Kidney (tissue), 14 donors: ENCODE measurements around the gene GAS6. TPM values are rescaled to one million over a fixed set of nuclear protein-coding genes. Genes with fewer than 3 reads are reported as not detected.
A peak's percentile ranks its signal among the peaks of the same experiment; 100 is the strongest.

ENCODE experiments used
- DNase-seq, 5 donors: peaks; one replicate each; pipeline ENCODE4 v3.0.0-alpha.2; 2013 to 2020
- FAIRE-seq: peaks from 2 replicates; lab custom pipeline; 2012; peaks lifted over from hg19 to GRCh38; lab: Jason Lieb, UNC
- H3K27ac ChIP-seq, 2 donors: one replicate each; pipeline ENCODE4 v1.7.0; 2013; ENCODE audit warnings: low read depth in 2 of 2, low read length in 2 of 2, inconsistent platforms in 1 of 2
- H3K27me3 ChIP-seq: one replicate; pipeline ENCODE4 v1.7.1; 2013; ENCODE audit warnings: low read length, inconsistent platforms; ENCODE audit not compliant: control insufficient read depth, insufficient read depth
- H3K36me3 ChIP-seq, 3 donors: one replicate each; pipeline versions ENCODE4 v1.7.0 to v1.7.1; 2013; ENCODE audit warnings: low read length in 3 of 3, control low read depth in 1 of 3, inconsistent platforms in 1 of 3; ENCODE audit not compliant: insufficient read depth in 3 of 3, control insufficient read depth in 2 of 3
- H3K4me1 ChIP-seq, 3 donors: one replicate each; pipeline versions ENCODE4 v1.7.0 to v1.7.1; 2013; ENCODE audit warnings: low read length in 3 of 3, inconsistent platforms in 1 of 3, low read depth in 1 of 3; ENCODE audit not compliant: control insufficient read depth in 2 of 3, insufficient read depth in 2 of 3
- H3K4me3 ChIP-seq, 3 donors: one replicate each; pipeline versions ENCODE4 v1.7.0 to v1.8.1; 2013; ENCODE audit warnings: low read length in 3 of 3, control low read depth in 1 of 3, inconsistent platforms in 1 of 3
- H3K9ac ChIP-seq, 3 donors: one replicate each; pipeline versions ENCODE4 v1.7.0 to v1.7.1; 2013; ENCODE audit warnings: low read length in 3 of 3, control low read depth in 1 of 3, inconsistent platforms in 1 of 3
- H3K9me3 ChIP-seq, 3 donors: one replicate each; pipeline versions ENCODE4 v1.7.0 to v1.7.1; 2013; ENCODE audit warnings: low read length in 3 of 3, control low read depth in 1 of 3, inconsistent platforms in 1 of 3; ENCODE audit not compliant: control insufficient read depth in 2 of 3, insufficient read depth in 1 of 3
- intact Hi-C: fragments of 100-400 bp; cut with DNase I; formaldehyde crosslinking; loops from one replicate; pipeline ENCODE4 v1.11.1; 2022
- polyA plus RNA-seq: library from polyadenylated mRNA; stranded (reverse); fragments of 350-450 nt; fragmentation: Illumina TruSeq; extraction: RNeasy Lipid Tissue Mini Kit (QIAGEN cat#74804); gene quantifications from one replicate; pipeline ENCODE4 v1.2.3, GENCODE V29; 2014; ENCODE audit warnings: low read depth, low replicate concordance; ENCODE audit not compliant: insufficient read depth
- total RNA-seq: library from RNA; stranded (reverse); fragmentation: NEBNext Ultra II Directional; extraction: Animal tissue kit (Norgen Biotek cat#: 25700); gene quantifications from one replicate; pipeline ENCODE4 v1.2.1, GENCODE V29; 2021
- TF ChIP-seq, protein P1 (sequence below): IDR thresholded peaks from 3 replicates; pipeline ENCODE4 v1.5.1; 2012; ENCODE audit warnings: mild to moderate bottlenecking, moderate library complexity, borderline replicate concordance; ENCODE audit not compliant: insufficient read depth; ENCODE audit errors: extremely low read depth
- donor health status: control.
- donor health status: control.
- donor health status: control.
- donor health status: control.
- donor health status: control.
- donor health status: DM: yes; HTN: yes; CAD: no.
- donor health status: Normal renal cell carcinoma (clear cell type).

GAS6 gene
- total and polyA plus RNA-seq, 2 donors from 2014 or later, result 83.5 to 135 TPM

DNA sequence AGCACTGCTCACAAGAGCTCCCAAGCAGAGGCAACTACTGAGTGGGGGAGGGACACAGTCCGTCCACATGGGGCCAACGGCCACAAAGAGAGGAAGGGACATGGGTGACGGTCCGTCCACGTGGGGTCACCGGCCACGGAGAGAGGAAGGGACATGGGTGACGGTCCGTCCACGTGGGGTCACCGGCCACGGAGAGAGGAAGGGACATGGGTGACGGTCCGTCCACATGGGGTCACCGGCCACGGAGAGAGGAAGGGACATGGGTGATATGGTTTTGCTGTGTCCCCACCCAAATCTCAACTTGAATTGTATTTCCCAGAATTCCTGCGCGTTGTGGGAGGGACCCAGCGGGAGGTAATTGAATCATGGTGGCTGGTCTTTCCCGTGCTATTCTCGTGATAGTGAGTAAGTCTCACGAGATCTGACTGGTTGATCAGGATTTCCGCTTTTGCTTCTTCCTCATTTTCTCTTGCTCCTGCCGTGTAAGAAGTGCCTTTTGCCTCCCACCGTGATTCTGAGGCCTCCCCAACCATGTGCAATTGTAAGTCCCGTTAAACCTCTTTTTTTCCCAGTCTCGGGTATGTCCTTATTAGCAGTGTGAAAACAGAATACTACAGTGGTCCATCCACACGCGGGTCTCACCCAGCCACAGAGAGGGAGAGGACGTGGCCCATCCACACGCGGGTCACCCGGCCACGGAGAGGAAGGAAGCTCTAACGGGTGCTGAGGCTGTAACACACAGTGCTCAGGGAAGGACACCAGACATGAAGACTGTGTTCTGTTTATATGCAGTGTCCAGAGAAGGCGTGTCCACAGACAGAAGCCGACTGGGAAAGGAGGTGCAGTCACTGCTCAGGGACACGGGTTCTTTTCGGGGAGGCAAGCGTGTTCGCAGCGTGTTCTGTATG lies 48.5 kb downstream of the GAS6 start:
- no peak for FAIRE-seq
- Histone ChIP-seq H3K4me1 (peaks cover 0 to 18% (median 0%) of the 10 kb centered on the region in 3 donors), H3K9ac (no peak overlapping the region), H3K9me3 (no peaks in the 10 kb centered on the region), H3K36me3 (no peaks in the 10 kb centered on the region), H3K27me3 (no peaks in the 10 kb centered on the region), H3K4me3 (peak overlapping the region in 1 of 3 donors; percentile 3), H3K27ac (no peak overlapping the region)
- DNase-seq, result no peak
- intact Hi-C loops, result no loop called here
- TF ChIP-seq, protein P1, sequence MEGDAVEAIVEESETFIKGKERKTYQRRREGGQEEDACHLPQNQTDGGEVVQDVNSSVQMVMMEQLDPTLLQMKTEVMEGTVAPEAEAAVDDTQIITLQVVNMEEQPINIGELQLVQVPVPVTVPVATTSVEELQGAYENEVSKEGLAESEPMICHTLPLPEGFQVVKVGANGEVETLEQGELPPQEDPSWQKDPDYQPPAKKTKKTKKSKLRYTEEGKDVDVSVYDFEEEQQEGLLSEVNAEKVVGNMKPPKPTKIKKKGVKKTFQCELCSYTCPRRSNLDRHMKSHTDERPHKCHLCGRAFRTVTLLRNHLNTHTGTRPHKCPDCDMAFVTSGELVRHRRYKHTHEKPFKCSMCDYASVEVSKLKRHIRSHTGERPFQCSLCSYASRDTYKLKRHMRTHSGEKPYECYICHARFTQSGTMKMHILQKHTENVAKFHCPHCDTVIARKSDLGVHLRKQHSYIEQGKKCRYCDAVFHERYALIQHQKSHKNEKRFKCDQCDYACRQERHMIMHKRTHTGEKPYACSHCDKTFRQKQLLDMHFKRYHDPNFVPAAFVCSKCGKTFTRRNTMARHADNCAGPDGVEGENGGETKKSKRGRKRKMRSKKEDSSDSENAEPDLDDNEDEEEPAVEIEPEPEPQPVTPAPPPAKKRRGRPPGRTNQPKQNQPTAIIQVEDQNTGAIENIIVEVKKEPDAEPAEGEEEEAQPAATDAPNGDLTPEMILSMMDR, result no peak

DNA sequence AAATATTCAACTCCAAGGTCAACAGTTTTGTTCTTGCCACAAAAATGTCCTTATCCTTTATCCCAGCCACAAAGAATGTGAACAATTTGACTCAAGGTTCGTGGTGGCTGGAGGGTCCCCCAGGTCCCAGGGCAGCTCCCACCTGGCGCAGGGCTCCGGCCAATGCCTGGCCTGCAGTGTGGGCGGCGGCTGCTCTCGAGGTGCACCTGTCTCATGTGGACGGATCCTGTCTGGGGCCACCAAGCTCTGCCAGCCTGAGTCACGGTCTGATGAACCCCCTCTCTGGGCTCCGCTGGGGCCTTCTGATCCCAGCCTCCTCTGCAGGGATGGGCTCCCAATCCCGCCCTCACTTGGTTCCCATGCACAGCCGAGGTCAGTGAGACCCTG lies 49.4 kb downstream of the GAS6 start:
- Histone ChIP-seq H3K4me1 (peaks cover 0 to 15% (median 0%) of the 10 kb centered on the region in 3 donors), H3K27me3 (no peaks in the 10 kb centered on the region), H3K27ac (no peak overlapping the region), H3K4me3 (no peak overlapping the region), H3K9me3 (peaks cover 0 to 3% (median 0%) of the 10 kb centered on the region in 3 donors), H3K36me3 (no peaks in the 10 kb centered on the region), H3K9ac (no peak overlapping the region)
- FAIRE-seq, result no peak
- TF ChIP-seq, protein P1, result no peak
- intact Hi-C loops, result no loop called here
- DNase-seq, result peak in 3 of 5 donors; percentile 28 to 52 (median 40)

DNA sequence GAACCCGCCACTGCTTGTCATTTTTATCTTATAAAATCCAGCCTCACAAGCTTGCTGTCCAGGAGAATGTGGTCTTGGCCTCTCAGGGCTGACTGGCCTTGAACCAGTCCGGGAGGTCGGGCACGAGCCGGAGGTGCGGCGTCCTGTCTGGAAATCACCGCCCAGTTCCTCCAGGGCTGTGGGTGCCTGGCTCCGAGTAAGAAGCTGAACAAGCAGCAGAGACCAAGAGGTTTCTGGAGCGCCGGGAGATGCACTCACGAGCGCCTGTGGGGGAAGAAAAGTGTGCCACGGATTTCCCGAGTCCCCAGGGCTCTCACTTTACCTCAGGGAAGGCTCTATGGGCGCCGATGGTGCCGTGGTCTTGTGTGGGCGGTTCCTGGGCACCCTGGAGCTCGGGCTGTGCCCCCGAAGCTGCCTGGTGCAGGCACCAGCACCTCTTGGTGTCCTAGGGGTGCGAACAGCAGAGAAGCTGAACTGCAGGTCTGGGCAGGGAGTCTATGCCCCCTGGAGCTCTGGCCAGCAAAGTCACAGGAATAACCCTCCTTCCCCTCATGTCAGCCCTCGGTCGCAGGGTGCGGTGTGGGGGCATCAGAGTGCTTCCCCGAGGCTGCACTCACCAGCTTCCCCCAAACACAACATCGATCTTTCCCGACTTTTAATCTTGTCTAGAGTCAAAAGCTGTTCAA lies 50.0 kb downstream of the GAS6 start:
- TF ChIP-seq, protein P1, result no peak
- intact Hi-C loops, result no loop called here
- Histone ChIP-seq H3K27me3 (no peaks in the 10 kb centered on the region), H3K9me3 (peaks cover 0 to 3% (median 0%) of the 10 kb centered on the region in 3 donors), H3K4me1 (peaks cover 0 to 13% (median 0%) of the 10 kb centered on the region in 3 donors), H3K9ac (no peak overlapping the region), H3K36me3 (no peaks in the 10 kb centered on the region), H3K27ac (no peak overlapping the region), H3K4me3 (no peak overlapping the region)
- FAIRE-seq, result no peak
- peak in 1 of 5 donors; percentile 36 for DNase-seq
